B cell (primary cell): ENCODE measurements around the gene PRR35.

ENCODE experiments used
- EZH2 ChIP-seq: IDR thresholded peaks from 2 replicates; pipeline ENCODE4 v1.6.1; 2012; ENCODE audit warnings: borderline replicate concordance, low read depth, mild to moderate bottlenecking, moderate library complexity, low read length; ENCODE audit not compliant: insufficient read depth, poor library complexity, severe bottlenecking
- TF ChIP-seq, protein P1 (sequence below): fragments of 200-600 bp; IDR thresholded peaks from one replicate; pipeline ENCODE4 v1.8.0; 2022; ENCODE audit warnings: antibody characterized with exemption, mild to moderate bottlenecking

GRCh38 chr16:589658-590187 lies 29.5 kb downstream of the PRR35 start, which contains the start of gene RAB40C:
- TF ChIP-seq, protein P1, sequence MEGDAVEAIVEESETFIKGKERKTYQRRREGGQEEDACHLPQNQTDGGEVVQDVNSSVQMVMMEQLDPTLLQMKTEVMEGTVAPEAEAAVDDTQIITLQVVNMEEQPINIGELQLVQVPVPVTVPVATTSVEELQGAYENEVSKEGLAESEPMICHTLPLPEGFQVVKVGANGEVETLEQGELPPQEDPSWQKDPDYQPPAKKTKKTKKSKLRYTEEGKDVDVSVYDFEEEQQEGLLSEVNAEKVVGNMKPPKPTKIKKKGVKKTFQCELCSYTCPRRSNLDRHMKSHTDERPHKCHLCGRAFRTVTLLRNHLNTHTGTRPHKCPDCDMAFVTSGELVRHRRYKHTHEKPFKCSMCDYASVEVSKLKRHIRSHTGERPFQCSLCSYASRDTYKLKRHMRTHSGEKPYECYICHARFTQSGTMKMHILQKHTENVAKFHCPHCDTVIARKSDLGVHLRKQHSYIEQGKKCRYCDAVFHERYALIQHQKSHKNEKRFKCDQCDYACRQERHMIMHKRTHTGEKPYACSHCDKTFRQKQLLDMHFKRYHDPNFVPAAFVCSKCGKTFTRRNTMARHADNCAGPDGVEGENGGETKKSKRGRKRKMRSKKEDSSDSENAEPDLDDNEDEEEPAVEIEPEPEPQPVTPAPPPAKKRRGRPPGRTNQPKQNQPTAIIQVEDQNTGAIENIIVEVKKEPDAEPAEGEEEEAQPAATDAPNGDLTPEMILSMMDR: no peak
- TF ChIP-seq EZH2: no peak
